Kidney (tissue), 14 donors: ENCODE data around the gene GMDS. TPM values are rescaled to one million over a fixed set of nuclear protein-coding genes. Genes with fewer than 3 reads are reported as not detected.

ENCODE experiments used
- DNase-seq, 5 donors: peaks; one replicate each; pipeline ENCODE4 v3.0.0-alpha.2; 2013 to 2020
- FAIRE-seq: peaks from 2 replicates; lab custom pipeline; 2012; peaks lifted over from hg19 to GRCh38; lab: Jason Lieb, UNC
- H3K27ac ChIP-seq, 2 donors: one replicate each; pipeline ENCODE4 v1.7.0; 2013; ENCODE audit warnings: low read depth in 2 of 2, low read length in 2 of 2, inconsistent platforms in 1 of 2
- H3K27me3 ChIP-seq: one replicate; pipeline ENCODE4 v1.7.1; 2013; ENCODE audit warnings: low read length, inconsistent platforms; ENCODE audit not compliant: control insufficient read depth, insufficient read depth
- H3K36me3 ChIP-seq, 3 donors: one replicate each; pipeline versions ENCODE4 v1.7.0 to v1.7.1; 2013; ENCODE audit warnings: low read length in 3 of 3, control low read depth in 1 of 3, inconsistent platforms in 1 of 3; ENCODE audit not compliant: insufficient read depth in 3 of 3, control insufficient read depth in 2 of 3
- H3K4me1 ChIP-seq, 3 donors: one replicate each; pipeline versions ENCODE4 v1.7.0 to v1.7.1; 2013; ENCODE audit warnings: low read length in 3 of 3, inconsistent platforms in 1 of 3, low read depth in 1 of 3; ENCODE audit not compliant: control insufficient read depth in 2 of 3, insufficient read depth in 2 of 3
- H3K4me3 ChIP-seq, 3 donors: one replicate each; pipeline versions ENCODE4 v1.7.0 to v1.8.1; 2013; ENCODE audit warnings: low read length in 3 of 3, control low read depth in 1 of 3, inconsistent platforms in 1 of 3
- H3K9ac ChIP-seq, 3 donors: one replicate each; pipeline versions ENCODE4 v1.7.0 to v1.7.1; 2013; ENCODE audit warnings: low read length in 3 of 3, control low read depth in 1 of 3, inconsistent platforms in 1 of 3
- H3K9me3 ChIP-seq, 3 donors: one replicate each; pipeline versions ENCODE4 v1.7.0 to v1.7.1; 2013; ENCODE audit warnings: low read length in 3 of 3, control low read depth in 1 of 3, inconsistent platforms in 1 of 3; ENCODE audit not compliant: control insufficient read depth in 2 of 3, insufficient read depth in 1 of 3
- intact Hi-C: fragments of 100-400 bp; cut with DNase I; formaldehyde crosslinking; loops from one replicate; pipeline ENCODE4 v1.11.1; 2022
- polyA plus RNA-seq: library from polyadenylated mRNA; stranded (reverse); fragments of 350-450 nt; fragmentation: Illumina TruSeq; extraction: RNeasy Lipid Tissue Mini Kit (QIAGEN cat#74804); gene quantifications from one replicate; pipeline ENCODE4 v1.2.3, GENCODE V29; 2014; ENCODE audit warnings: low read depth, low replicate concordance; ENCODE audit not compliant: insufficient read depth
- total RNA-seq: library from RNA; stranded (reverse); fragmentation: NEBNext Ultra II Directional; extraction: Animal tissue kit (Norgen Biotek cat#: 25700); gene quantifications from one replicate; pipeline ENCODE4 v1.2.1, GENCODE V29; 2021
- TF ChIP-seq, protein P1 (sequence below): IDR thresholded peaks from 3 replicates; pipeline ENCODE4 v1.5.1; 2012; ENCODE audit warnings: mild to moderate bottlenecking, moderate library complexity, borderline replicate concordance; ENCODE audit not compliant: insufficient read depth; ENCODE audit errors: extremely low read depth
- donor health status: control.
- donor health status: control.
- donor health status: control.
- donor health status: control.
- donor health status: control.
- donor health status: DM: yes; HTN: yes; CAD: no.
- donor health status: Normal renal cell carcinoma (clear cell type).

GMDS gene
- total and polyA plus RNA-seq, 2 donors from 2014 or later, result 49.6 to 63.7 TPM

- Histone ChIP-seq H3K9ac (no peak overlapping the region), H3K36me3 (no peaks in the 10 kb centered on the region), H3K4me1 (peaks cover 8 to 19% (median 8%) of the 10 kb centered on the region in 3 donors), H3K27me3 (no peaks in the 10 kb centered on the region), H3K4me3 (peak overlapping the region in 2 of 3 donors; percentile 18 to 28), H3K27ac (no peak overlapping the region), H3K9me3 (no peaks in the 10 kb centered on the region)
- TF ChIP-seq, protein P1, sequence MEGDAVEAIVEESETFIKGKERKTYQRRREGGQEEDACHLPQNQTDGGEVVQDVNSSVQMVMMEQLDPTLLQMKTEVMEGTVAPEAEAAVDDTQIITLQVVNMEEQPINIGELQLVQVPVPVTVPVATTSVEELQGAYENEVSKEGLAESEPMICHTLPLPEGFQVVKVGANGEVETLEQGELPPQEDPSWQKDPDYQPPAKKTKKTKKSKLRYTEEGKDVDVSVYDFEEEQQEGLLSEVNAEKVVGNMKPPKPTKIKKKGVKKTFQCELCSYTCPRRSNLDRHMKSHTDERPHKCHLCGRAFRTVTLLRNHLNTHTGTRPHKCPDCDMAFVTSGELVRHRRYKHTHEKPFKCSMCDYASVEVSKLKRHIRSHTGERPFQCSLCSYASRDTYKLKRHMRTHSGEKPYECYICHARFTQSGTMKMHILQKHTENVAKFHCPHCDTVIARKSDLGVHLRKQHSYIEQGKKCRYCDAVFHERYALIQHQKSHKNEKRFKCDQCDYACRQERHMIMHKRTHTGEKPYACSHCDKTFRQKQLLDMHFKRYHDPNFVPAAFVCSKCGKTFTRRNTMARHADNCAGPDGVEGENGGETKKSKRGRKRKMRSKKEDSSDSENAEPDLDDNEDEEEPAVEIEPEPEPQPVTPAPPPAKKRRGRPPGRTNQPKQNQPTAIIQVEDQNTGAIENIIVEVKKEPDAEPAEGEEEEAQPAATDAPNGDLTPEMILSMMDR, result no peak
- FAIRE-seq (no peak), DNase-seq (no peak)
- intact Hi-C loops, result no loop called here
Observed at GRCh38 chr6:1749041-1749440, 496.4 kb downstream of the GMDS start.

- H3K27me3 ChIP-seq, result no peaks in the 10 kb centered on the region
- TF ChIP-seq, protein P1, result no peak
- no peak overlapping the region for H3K9ac ChIP-seq
- intact Hi-C loops, result no loop called here
- no peak for DNase-seq
- FAIRE-seq, result no peak
- H3K9me3 ChIP-seq, result no peaks in the 10 kb centered on the region
- H3K4me1 ChIP-seq, result peaks cover 8 to 19% (median 8%) of the 10 kb centered on the region in 3 donors
- H3K27ac ChIP-seq, result no peak overlapping the region
- H3K36me3 ChIP-seq, result no peaks in the 10 kb centered on the region
- peak overlapping the region in 1 of 3 donors; percentile 36 for H3K4me3 ChIP-seq
Observed at GRCh38 chr6:1747531-1747930, 497.9 kb downstream of the GMDS start.

DNA sequence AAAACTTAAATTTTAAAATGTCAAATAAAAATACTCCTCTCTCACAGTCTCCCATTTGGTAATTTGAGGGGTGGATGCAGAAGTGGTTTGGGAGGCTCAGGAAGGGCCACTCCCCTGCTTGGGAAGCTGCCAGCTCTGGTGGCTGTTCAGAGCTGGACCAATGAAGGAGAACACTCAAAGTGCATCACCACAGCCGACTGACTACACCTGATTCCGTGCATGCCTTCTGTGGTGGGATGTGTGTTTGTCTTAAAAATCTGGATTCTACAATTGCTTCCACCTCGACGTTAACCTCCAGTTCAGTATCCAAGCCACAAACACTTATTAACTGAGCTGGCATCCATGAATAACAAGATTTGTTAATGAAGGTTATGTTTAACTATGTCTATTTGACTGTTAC, 498.4 kb downstream of the GMDS start:
- H3K27ac ChIP-seq, result no peak overlapping the region
- FAIRE-seq (no peak), DNase-seq (peak in 4 of 5 donors; percentile 58 to 91 (median 78))
- H3K9ac ChIP-seq, result no peak overlapping the region
- no peaks in the 10 kb centered on the region for H3K36me3 ChIP-seq
- intact Hi-C loops, result no loop called here
- no peak overlapping the region for H3K4me3 ChIP-seq
- TF ChIP-seq, protein P1, result no peak
- H3K9me3 ChIP-seq, result no peaks in the 10 kb centered on the region
- H3K4me1 ChIP-seq, result peaks cover 8 to 19% (median 8%) of the 10 kb centered on the region in 3 donors
- H3K27me3 ChIP-seq, result no peaks in the 10 kb centered on the region

DNA sequence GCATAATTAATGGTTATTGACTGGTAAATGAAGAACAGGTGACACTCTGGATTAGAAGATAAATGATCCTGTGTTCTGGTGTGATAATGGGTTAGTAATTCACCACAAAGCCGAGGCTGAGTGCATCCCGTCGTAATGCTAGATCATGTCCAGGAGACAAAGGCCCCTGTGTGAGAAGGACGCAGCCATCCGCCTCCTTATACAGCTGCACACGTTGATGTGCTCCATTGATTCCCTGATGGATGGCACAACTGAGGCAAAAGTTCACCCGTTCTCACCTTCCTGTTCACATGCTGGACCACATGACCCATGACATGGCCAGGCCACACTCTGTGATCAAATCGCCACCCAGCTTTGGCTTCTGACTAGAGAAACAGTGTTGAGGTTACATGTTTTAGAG, 499.6 kb downstream of the GMDS start:
- Histone ChIP-seq H3K36me3 (no peaks in the 10 kb centered on the region), H3K4me3 (no peak overlapping the region), H3K9me3 (no peaks in the 10 kb centered on the region), H3K4me1 (peaks cover 8 to 19% (median 8%) of the 10 kb centered on the region in 3 donors), H3K27ac (peak overlapping the region in 1 of 2 donors; percentile 30), H3K27me3 (no peaks in the 10 kb centered on the region), H3K9ac (no peak overlapping the region)
- DNase-seq (peak in 4 of 5 donors; percentile 81 to 89 (median 86)), FAIRE-seq (no peak)
- TF ChIP-seq, protein P1, result no peak
- intact Hi-C loops, result no loop called here
